ENCODE data around the gene SH2D4B.
"Not testable (repeated sequence)": the region's sequence is repeated elsewhere in the genome, so short reads cannot be mapped to it uniquely, and the experiment has no call there.

Gene SH2D4B

GRCh38 chr10:80528901-80529300, 8.8 kb upstream of the SH2D4B start:
- no peaks in the 10 kb centered on the region for H3K9me3 ChIP-seq (ENCODE audit: control insufficient read depth, insufficient read depth, low read length)
- no peak overlapping the region for H3K27ac ChIP-seq (ENCODE audit: low read depth, low read length)
- H3K9ac ChIP-seq (ENCODE audit: low read depth, low read length): no peak overlapping the region
- H3K4me3 ChIP-seq (ENCODE audit: low read depth, low read length): no peak overlapping the region
- no peaks in the 10 kb centered on the region for H3K36me3 ChIP-seq (ENCODE audit: control insufficient read depth, insufficient read depth, low read length)
- no peaks in the 10 kb centered on the region for H3K27me3 ChIP-seq (ENCODE audit: control insufficient read depth, insufficient read depth, low read length)
- H3K4me1 ChIP-seq (ENCODE audit: control insufficient read depth, insufficient read depth, low read length): peaks cover 7% of the 10 kb centered on the region; the same call in 1 of the 2 replicates

GRCh38 chr10:80529604-80530003, 8.1 kb upstream of the SH2D4B start:
- Histone ChIP-seq H3K9ac (ENCODE audit: low read depth, low read length) (no peak overlapping the region), H3K9me3 (ENCODE audit: control insufficient read depth, insufficient read depth, low read length) (no peaks in the 10 kb centered on the region), H3K4me3 (ENCODE audit: low read depth, low read length) (no peak overlapping the region), H3K36me3 (ENCODE audit: control insufficient read depth, insufficient read depth, low read length) (no peaks in the 10 kb centered on the region), H3K27ac (ENCODE audit: low read depth, low read length) (no peak overlapping the region), H3K4me1 (ENCODE audit: control insufficient read depth, insufficient read depth, low read length) (peaks cover 7% of the 10 kb centered on the region; the same call in 1 of the 2 replicates), H3K27me3 (ENCODE audit: control insufficient read depth, insufficient read depth, low read length) (no peaks in the 10 kb centered on the region)

- Histone ChIP-seq H3K27ac (ENCODE audit: low read depth, low read length) (no peak overlapping the region), H3K9ac (ENCODE audit: low read depth, low read length) (no peak overlapping the region), H3K4me1 (ENCODE audit: control insufficient read depth, insufficient read depth, low read length) (peaks cover 7% of the 10 kb centered on the region; the same call in 1 of the 2 replicates), H3K36me3 (ENCODE audit: control insufficient read depth, insufficient read depth, low read length) (no peaks in the 10 kb centered on the region), H3K4me3 (ENCODE audit: low read depth, low read length) (no peak overlapping the region), H3K27me3 (ENCODE audit: control insufficient read depth, insufficient read depth, low read length) (no peaks in the 10 kb centered on the region), H3K9me3 (ENCODE audit: control insufficient read depth, insufficient read depth, low read length) (no peaks in the 10 kb centered on the region)
These were observed 7.5 kb upstream of the SH2D4B start for GRCh38 chr10:80530251-80530650.

- Histone ChIP-seq H3K9ac (ENCODE audit: low read depth, low read length) (no peak overlapping the region), H3K27me3 (ENCODE audit: control insufficient read depth, insufficient read depth, low read length) (no peaks in the 10 kb centered on the region), H3K4me3 (ENCODE audit: low read depth, low read length) (no peak overlapping the region), H3K4me1 (ENCODE audit: control insufficient read depth, insufficient read depth, low read length) (peaks cover 7% of the 10 kb centered on the region; the same call in 1 of the 2 replicates), H3K36me3 (ENCODE audit: control insufficient read depth, insufficient read depth, low read length) (no peaks in the 10 kb centered on the region), H3K9me3 (ENCODE audit: control insufficient read depth, insufficient read depth, low read length) (no peaks in the 10 kb centered on the region), H3K27ac (ENCODE audit: low read depth, low read length) (no peak overlapping the region)
These were observed 6.9 kb upstream of the SH2D4B start for GRCh38 chr10:80530816-80531215.

GRCh38 chr10:80532571-80532970, 5.1 kb upstream of the SH2D4B start:
- H3K36me3 ChIP-seq (ENCODE audit: control insufficient read depth, insufficient read depth, low read length): no peaks in the 10 kb centered on the region
- H3K27ac ChIP-seq (ENCODE audit: low read depth, low read length): no peak overlapping the region
- peaks cover 7% of the 10 kb centered on the region; the same call in 1 of the 2 replicates for H3K4me1 ChIP-seq (ENCODE audit: control insufficient read depth, insufficient read depth, low read length)
- no peaks in the 10 kb centered on the region for H3K9me3 ChIP-seq (ENCODE audit: control insufficient read depth, insufficient read depth, low read length)
- no peak overlapping the region for H3K9ac ChIP-seq (ENCODE audit: low read depth, low read length)
- H3K4me3 ChIP-seq (ENCODE audit: low read depth, low read length): no peak overlapping the region
- 0 out of 2 replicates have a peak, but pooled peaks cover 2% of the 10 kb centered on the region for H3K27me3 ChIP-seq (ENCODE audit: control insufficient read depth, insufficient read depth, low read length)

- not testable (repeated sequence) for H3K4me1 ChIP-seq (ENCODE audit: control insufficient read depth, insufficient read depth, low read length); H3K4me3 ChIP-seq (ENCODE audit: low read depth, low read length); H3K9me3 ChIP-seq (ENCODE audit: control insufficient read depth, insufficient read depth, low read length); H3K27me3 ChIP-seq (ENCODE audit: control insufficient read depth, insufficient read depth, low read length); H3K36me3 ChIP-seq (ENCODE audit: control insufficient read depth, insufficient read depth, low read length); H3K9ac ChIP-seq (ENCODE audit: low read depth, low read length); H3K27ac ChIP-seq (ENCODE audit: low read depth, low read length)
These were observed 3.6 kb upstream of the SH2D4B start for GRCh38 chr10:80534059-80534458.

- not testable (repeated sequence) for H3K4me1 ChIP-seq (ENCODE audit: control insufficient read depth, insufficient read depth, low read length); H3K9me3 ChIP-seq (ENCODE audit: control insufficient read depth, insufficient read depth, low read length); H3K27me3 ChIP-seq (ENCODE audit: control insufficient read depth, insufficient read depth, low read length); H3K9ac ChIP-seq (ENCODE audit: low read depth, low read length); H3K4me3 ChIP-seq (ENCODE audit: low read depth, low read length); H3K36me3 ChIP-seq (ENCODE audit: control insufficient read depth, insufficient read depth, low read length); H3K27ac ChIP-seq (ENCODE audit: low read depth, low read length)
These were observed 3.1 kb upstream of the SH2D4B start for GRCh38 chr10:80534646-80535045.

GRCh38 chr10:80535671-80536360, 1.9 kb upstream of the SH2D4B start:
- Histone ChIP-seq H3K4me3 (ENCODE audit: low read depth, low read length) (peak overlapping the region; percentile 65), H3K36me3 (ENCODE audit: control insufficient read depth, insufficient read depth, low read length) (no peaks in the 10 kb centered on the region), H3K4me1 (ENCODE audit: control insufficient read depth, insufficient read depth, low read length) (0 out of 2 replicates have a peak, but pooled peaks cover 2% of the 10 kb centered on the region), H3K9me3 (ENCODE audit: control insufficient read depth, insufficient read depth, low read length) (no peaks in the 10 kb centered on the region), H3K27me3 (ENCODE audit: control insufficient read depth, insufficient read depth, low read length) (0 out of 2 replicates have a peak, but pooled peaks cover 2% of the 10 kb centered on the region), H3K9ac (ENCODE audit: low read depth, low read length) (0 out of 2 replicates have a peak overlapping the region, but pooled peaks have one; percentile 40), H3K27ac (ENCODE audit: low read depth, low read length) (no peak overlapping the region)

GRCh38 chr10:80536361-80536835, 1.3 kb upstream of the SH2D4B start:
- Histone ChIP-seq H3K9ac (ENCODE audit: low read depth, low read length) (0 out of 2 replicates have a peak overlapping the region, but pooled peaks have one; percentile 40), H3K36me3 (ENCODE audit: control insufficient read depth, insufficient read depth, low read length) (no peaks in the 10 kb centered on the region), H3K4me1 (ENCODE audit: control insufficient read depth, insufficient read depth, low read length) (no peaks in the 10 kb centered on the region), H3K27ac (ENCODE audit: low read depth, low read length) (no peak overlapping the region), H3K9me3 (ENCODE audit: control insufficient read depth, insufficient read depth, low read length) (no peaks in the 10 kb centered on the region), H3K27me3 (ENCODE audit: control insufficient read depth, insufficient read depth, low read length) (0 out of 2 replicates have a peak, but pooled peaks cover 2% of the 10 kb centered on the region), H3K4me3 (ENCODE audit: low read depth, low read length) (peak overlapping the region; percentile 65)

GRCh38 chr10:80537086-80537735, 491 bp upstream of the SH2D4B start:
- no peak overlapping the region for H3K4me3 ChIP-seq (ENCODE audit: low read depth, low read length)
- no peaks in the 10 kb centered on the region for H3K36me3 ChIP-seq (ENCODE audit: control insufficient read depth, insufficient read depth, low read length)
- H3K4me1 ChIP-seq (ENCODE audit: control insufficient read depth, insufficient read depth, low read length): no peaks in the 10 kb centered on the region
- no peak overlapping the region for H3K9ac ChIP-seq (ENCODE audit: low read depth, low read length)
- no peak overlapping the region for H3K27ac ChIP-seq (ENCODE audit: low read depth, low read length)
- H3K27me3 ChIP-seq (ENCODE audit: control insufficient read depth, insufficient read depth, low read length): 0 out of 2 replicates have a peak, but pooled peaks cover 2% of the 10 kb centered on the region
- no peaks in the 10 kb centered on the region for H3K9me3 ChIP-seq (ENCODE audit: control insufficient read depth, insufficient read depth, low read length)

All from HUES48 (cell line).